Measurements from ENCODE around the gene SPAG9.

GRCh38 chr17:51064061-51064735, 56.5 kb downstream of the SPAG9 start:
- TF ChIP-seq CTCF (IDR thresholded peaks at IDR 0.05) (no peak), EZH2 (IDR thresholded peaks at IDR 0.05; ENCODE audit: borderline replicate concordance, insufficient read depth, low read depth, low read length, poor library complexity, severe bottlenecking) (no peak)

All from B cell (primary cell).